ENCODE measurements around the gene SPRED3. TPM values are rescaled to one million over a fixed set of nuclear protein-coding genes. Genes with fewer than 3 reads are reported as not detected.

SPRED3 gene
- total RNA-seq, 1 donor from 2014 or later = 7.0 TPM

GRCh38 chr19:38430931-38431330 lies 42.4 kb downstream of the SPRED3 start:
- Mint-ChIP-seq H3K9me3 (no peaks in the 10 kb centered on the region), H3K36me3 (no peaks in the 10 kb centered on the region), H3K27ac (no peak overlapping the region), H3K4me3 (no peak overlapping the region), H3K27me3 (ENCODE audit: low read depth) (peaks cover 36% of the 10 kb centered on the region), H3K4me1 (peaks cover 12% of the 10 kb centered on the region)
- TF ChIP-seq CTCF (IDR thresholded peaks at IDR 0.05; ENCODE audit: unreplicated experiment) = no peak
- no peak for DNase-seq (ENCODE audit: low spot score in 2 of 2, unreplicated experiment in 2 of 2)

DNA sequence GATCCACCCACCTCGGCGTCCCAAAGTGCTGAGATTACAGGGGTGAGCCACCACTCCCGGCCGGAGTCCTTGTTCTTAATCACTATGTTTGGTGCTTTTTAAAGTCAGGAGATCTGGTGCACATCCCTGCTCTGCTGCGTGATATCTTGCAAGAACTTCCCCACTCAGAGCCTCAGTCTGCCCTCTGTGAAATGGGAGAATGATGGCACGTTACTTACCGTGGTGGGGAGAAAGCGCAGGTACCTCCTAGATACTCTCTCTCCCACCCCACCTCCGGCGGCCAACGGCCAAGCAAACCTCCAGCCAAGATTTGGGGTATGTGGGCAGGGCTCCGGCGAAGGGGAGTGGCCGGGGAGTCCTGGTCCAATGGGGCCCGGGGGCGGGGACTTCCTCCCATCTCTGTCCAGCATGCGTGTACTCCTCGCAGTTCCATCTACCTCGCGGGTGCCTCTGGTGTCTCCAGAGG lies 44.8 kb downstream of the SPRED3 start, which contains the start of gene RYR1:
Gene RYR1, plus strand, starts transcription at position 424 of the 466 bp plus-strand sequence. CDS start 139 bp downstream, outside the sequence.
- Mint-ChIP-seq H3K4me3 (no peak within 1 kb of the TSS), H3K9me3 (no peaks in the 10 kb centered on the region), H3K27ac (no peak within 1 kb of the TSS), H3K4me1 (peaks cover 8% of the 10 kb centered on the region), H3K36me3 (no peaks in the 10 kb centered on the region), H3K27me3 (ENCODE audit: low read depth) (peaks cover 31% of the 10 kb centered on the region)
- TF ChIP-seq CTCF (IDR thresholded peaks at IDR 0.05; ENCODE audit: unreplicated experiment) = no peak
- DNase-seq (ENCODE audit: low spot score in 2 of 2, unreplicated experiment in 2 of 2) = no peak

DNA sequence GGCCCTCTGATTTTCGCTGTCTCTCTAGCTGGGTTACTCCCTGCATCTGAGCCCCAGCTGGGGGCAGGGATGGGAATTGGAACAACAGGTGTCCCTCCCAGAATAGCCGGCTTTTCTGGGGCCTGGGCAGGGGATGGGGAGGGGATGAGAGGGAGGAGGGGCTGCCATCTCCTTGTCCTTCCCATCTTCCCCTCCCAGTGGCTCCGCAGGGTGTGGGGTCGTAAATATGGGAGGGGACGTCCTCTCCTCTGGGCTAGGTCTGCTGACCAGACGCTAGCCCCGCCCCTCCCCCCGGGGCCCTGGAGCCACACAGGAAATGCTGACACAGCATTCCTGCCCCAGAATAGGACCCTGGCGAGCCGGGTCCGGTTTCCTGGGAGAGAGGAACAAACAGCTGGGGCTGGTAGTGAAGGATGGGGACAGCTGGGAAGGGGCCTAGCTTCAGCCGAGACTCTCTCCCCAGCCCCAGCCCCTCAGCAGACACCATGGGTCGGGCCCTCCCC lies 46.1 kb downstream of the SPRED3 start:
- H3K4me1 Mint-ChIP-seq = peaks cover 8% of the 10 kb centered on the region
- no peak overlapping the region for H3K27ac Mint-ChIP-seq
- H3K27me3 Mint-ChIP-seq (ENCODE audit: low read depth) = peaks cover 28% of the 10 kb centered on the region
- no peaks in the 10 kb centered on the region for H3K9me3 Mint-ChIP-seq
- no peaks in the 10 kb centered on the region for H3K36me3 Mint-ChIP-seq
- TF ChIP-seq CTCF (IDR thresholded peaks at IDR 0.05; ENCODE audit: unreplicated experiment) = no peak
- H3K4me3 Mint-ChIP-seq = no peak overlapping the region
- DNase-seq (ENCODE audit: low spot score in 2 of 2, unreplicated experiment in 2 of 2) = no peak

DNA sequence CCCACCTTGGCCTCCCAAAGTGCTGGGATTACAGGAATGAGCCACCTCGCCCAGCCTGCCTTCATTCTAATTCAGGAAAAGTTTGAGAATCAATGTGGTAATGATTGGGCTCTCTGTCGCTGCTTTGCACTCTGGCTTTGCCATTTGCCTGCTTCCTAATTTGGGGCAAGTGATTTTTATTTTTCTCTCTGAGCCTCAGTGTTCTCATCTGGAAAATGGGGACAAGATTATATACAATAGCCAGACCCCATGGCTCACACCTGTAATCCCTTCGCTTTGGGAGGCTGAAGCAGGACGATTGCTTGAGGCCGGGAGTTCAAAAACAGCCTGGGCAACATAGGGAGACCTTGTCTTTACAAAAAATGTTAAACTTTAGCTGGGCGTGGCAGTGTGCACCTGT lies 48.8 kb downstream of the SPRED3 start:
- peaks cover 22% of the 10 kb centered on the region for H3K27me3 Mint-ChIP-seq (ENCODE audit: low read depth)
- no peak overlapping the region for H3K4me3 Mint-ChIP-seq
- no peaks in the 10 kb centered on the region for H3K9me3 Mint-ChIP-seq

DNA sequence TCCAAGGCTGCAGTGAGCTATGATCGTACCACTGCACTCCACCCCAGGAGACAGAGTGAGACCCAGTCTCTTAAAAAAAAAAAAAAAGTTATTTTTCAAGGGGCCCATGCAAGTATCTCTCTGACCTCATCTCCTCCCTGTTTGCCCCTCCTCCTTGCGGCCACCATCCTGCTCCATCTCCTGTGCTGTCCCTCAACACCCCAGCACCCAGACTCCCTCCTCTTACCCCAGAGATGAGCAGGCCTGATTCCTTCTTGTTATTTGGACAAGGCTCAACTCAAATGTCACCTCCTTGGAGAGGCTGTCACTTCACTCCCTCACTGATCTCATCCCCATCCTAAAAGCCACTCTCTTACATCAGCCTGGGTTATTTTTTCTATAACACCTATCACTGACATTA lies 49.4 kb downstream of the SPRED3 start:
- H3K27me3 Mint-ChIP-seq (ENCODE audit: low read depth) = peaks cover 20% of the 10 kb centered on the region
- no peak overlapping the region for H3K4me3 Mint-ChIP-seq
- no peak for DNase-seq (ENCODE audit: low spot score in 2 of 2, unreplicated experiment in 2 of 2)
- no peak for TF ChIP-seq CTCF (IDR thresholded peaks at IDR 0.05; ENCODE audit: unreplicated experiment)
- no peaks in the 10 kb centered on the region for H3K36me3 Mint-ChIP-seq
- no peak overlapping the region for H3K27ac Mint-ChIP-seq
- peaks cover 8% of the 10 kb centered on the region for H3K4me1 Mint-ChIP-seq
- H3K9me3 Mint-ChIP-seq = no peaks in the 10 kb centered on the region

More for the DNA sequence above, 48.8 kb downstream of the SPRED3 start:
- TF ChIP-seq CTCF (IDR thresholded peaks at IDR 0.05; ENCODE audit: unreplicated experiment) = no peak
- Mint-ChIP-seq H3K36me3 (no peaks in the 10 kb centered on the region), H3K27ac (no peak overlapping the region), H3K4me1 (peaks cover 8% of the 10 kb centered on the region)
- no peak for DNase-seq (ENCODE audit: low spot score in 2 of 2, unreplicated experiment in 2 of 2)

GRCh38 chr19:38440592-38440991 lies 52.1 kb downstream of the SPRED3 start:
- H3K36me3 Mint-ChIP-seq = no peaks in the 10 kb centered on the region

More at GRCh38 chr19:38440592-38440991, 52.1 kb downstream of the SPRED3 start:
- H3K27ac Mint-ChIP-seq = no peak overlapping the region
- H3K4me1 Mint-ChIP-seq = no peaks in the 10 kb centered on the region
- no peak for DNase-seq (ENCODE audit: low spot score in 2 of 2, unreplicated experiment in 2 of 2)
- TF ChIP-seq CTCF (IDR thresholded peaks at IDR 0.05; ENCODE audit: unreplicated experiment) = no peak
- peaks cover 8% of the 10 kb centered on the region for H3K27me3 Mint-ChIP-seq (ENCODE audit: low read depth)
- no peak overlapping the region for H3K4me3 Mint-ChIP-seq
- H3K9me3 Mint-ChIP-seq = no peaks in the 10 kb centered on the region
